ENCODE data around the gene NR5A1. TPM values are rescaled to one million over a fixed set of nuclear protein-coding genes. Genes with fewer than 3 reads are reported as not detected.

NR5A1 gene
- total RNA-seq, 4 donors from 2014 or later, result not detected

GRCh38 chr9:124507880-124508423 lies 753 bp upstream of the NR5A1 start:
- TF ChIP-seq CTCF (IDR thresholded peaks at IDR 0.05; ENCODE audit: low read depth), result no peak

DNA sequence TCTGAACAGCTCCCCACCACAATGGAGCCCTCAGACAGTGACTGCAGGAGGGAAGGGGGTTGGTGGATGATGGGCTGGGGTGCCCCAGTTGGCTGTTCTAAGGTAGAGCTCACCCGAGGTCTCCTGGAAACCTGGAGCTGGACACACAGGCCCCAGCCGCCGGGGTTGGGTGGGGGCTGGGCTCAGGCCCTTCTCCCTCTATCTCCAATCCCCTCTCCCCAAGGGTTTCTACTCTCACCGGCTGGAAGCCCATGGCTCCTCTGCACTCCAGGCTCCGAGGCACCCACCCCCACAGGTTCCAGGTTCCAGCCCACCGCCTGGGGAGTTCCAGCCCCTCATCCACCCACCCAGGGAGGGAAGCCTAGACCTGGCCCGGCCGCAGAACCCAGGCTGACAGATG lies 766 bp downstream of the NR5A1 start:
- no peak for TF ChIP-seq CTCF (IDR thresholded peaks at IDR 0.05; ENCODE audit: low read depth)

GRCh38 chr9:124505901-124506346 lies 1.3 kb downstream of the NR5A1 start:
- TF ChIP-seq CTCF (IDR thresholded peaks at IDR 0.05; ENCODE audit: low read depth), result no peak

DNA sequence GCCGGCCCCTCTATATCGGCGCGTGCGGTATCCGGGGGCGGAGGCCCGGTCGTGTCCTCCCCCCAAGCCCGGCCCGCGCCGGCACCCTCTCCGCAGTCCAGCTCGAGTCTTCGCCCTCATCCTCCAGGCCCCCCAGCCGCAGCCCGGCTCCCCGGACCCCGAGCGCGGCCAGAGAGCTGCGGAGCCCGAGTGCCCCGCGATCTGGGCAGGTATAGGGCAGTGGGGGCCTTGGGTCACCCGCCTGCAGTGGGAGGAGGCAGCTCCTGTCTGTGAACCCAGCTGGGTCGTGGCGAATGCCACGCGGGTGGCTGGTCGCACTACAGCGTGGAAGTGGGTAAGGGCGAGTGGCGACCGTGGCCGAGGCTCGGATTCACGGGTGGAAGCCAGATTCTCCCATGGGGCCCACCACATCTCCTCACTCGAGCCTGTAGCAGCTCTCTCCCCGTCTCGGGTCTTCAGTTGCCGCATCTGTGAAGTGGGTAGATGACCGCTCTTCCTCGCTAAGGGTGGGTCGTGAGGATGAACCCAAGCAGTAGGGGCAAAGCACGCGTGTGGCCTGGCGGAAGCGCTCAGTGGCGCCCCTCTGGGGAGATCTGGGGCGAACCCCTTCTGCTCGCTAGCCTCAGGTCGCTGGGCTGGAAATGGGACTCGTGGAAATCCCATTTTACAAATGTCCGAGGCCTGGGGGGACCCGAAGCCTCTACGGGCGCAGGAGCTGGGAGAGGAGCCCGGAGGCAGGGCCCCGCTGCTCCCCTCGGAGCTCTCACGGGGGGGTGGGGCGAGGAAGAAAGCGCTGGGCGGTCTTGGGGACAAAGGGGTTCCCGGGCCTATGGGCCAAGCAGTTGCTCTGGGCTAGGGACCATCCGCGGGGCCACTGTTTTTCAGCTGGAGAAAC lies 1.9 kb downstream of the NR5A1 start:
- TF ChIP-seq CTCF (IDR thresholded peaks at IDR 0.05; ENCODE audit: low read depth), result no peak

GRCh38 chr9:124504530-124505005 lies 2.6 kb downstream of the NR5A1 start:
- TF ChIP-seq CTCF (IDR thresholded peaks at IDR 0.05; ENCODE audit: low read depth), result no peak

GRCh38 chr9:124503713-124504529 lies 3.3 kb downstream of the NR5A1 start:
- no peak for TF ChIP-seq CTCF (IDR thresholded peaks at IDR 0.05; ENCODE audit: low read depth)
